ENCODE data around the gene SLC43A3.

DNA sequence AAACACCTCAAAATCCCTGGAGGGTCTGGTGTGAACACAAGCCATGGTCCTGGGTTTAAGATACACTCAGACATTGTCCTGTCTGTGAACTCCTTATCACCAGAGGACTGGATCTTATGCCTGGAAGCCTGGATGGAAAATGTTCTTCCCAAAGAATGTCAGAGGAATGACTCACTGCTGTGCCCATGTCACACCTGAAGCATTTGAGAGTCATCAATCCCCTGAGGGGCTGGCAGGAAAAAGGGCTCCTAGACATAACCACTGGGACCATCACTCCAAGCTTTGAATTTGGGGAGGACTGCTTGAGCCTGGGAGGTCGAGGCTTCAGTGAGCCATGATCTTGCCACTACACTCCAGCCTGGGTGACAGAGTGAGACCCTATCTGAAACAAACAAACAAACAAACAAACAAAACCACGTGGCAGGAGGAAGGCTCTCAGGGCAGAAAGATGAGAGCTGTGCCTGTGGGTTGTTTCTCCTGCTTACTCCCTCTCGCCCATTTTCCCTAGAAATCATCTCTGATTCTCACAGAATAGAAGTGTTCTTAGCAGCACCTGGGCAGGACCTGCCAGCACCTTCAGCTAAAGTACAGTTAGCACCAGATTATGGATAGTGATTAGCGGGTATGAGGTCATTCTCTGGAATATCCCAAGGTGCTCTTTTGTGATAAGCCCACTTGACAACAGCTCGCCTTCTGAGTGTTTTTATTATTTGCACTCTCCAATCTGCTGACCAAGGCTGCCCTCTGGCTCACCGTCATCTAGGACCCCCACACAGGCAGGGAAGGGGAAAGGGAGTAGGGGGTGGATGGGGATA is 24.5 kb downstream of the SLC43A3 start:
- TF ChIP-seq POLR2A (IDR thresholded peaks at IDR 0.05) (no peak), EP300 (IDR thresholded peaks at IDR 0.05) (no peak), POLR2AphosphoS5 (IDR thresholded peaks at IDR 0.05) (no peak)
- TF ChIP-seq, protein P1, sequence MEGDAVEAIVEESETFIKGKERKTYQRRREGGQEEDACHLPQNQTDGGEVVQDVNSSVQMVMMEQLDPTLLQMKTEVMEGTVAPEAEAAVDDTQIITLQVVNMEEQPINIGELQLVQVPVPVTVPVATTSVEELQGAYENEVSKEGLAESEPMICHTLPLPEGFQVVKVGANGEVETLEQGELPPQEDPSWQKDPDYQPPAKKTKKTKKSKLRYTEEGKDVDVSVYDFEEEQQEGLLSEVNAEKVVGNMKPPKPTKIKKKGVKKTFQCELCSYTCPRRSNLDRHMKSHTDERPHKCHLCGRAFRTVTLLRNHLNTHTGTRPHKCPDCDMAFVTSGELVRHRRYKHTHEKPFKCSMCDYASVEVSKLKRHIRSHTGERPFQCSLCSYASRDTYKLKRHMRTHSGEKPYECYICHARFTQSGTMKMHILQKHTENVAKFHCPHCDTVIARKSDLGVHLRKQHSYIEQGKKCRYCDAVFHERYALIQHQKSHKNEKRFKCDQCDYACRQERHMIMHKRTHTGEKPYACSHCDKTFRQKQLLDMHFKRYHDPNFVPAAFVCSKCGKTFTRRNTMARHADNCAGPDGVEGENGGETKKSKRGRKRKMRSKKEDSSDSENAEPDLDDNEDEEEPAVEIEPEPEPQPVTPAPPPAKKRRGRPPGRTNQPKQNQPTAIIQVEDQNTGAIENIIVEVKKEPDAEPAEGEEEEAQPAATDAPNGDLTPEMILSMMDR (IDR thresholded peaks at IDR 0.05), result no peak

Data from stomach (tissue), 4 donors.